CD1c-positive myeloid dendritic cell (primary cell): Measurements from ENCODE around the gene OR1I1.
A peak's percentile ranks its signal among the peaks of the same experiment; 100 is the strongest.

Source experiments
- DNase-seq: peaks from one replicate; pipeline ENCODE4 v3.0.0-alpha.2; 2016; ENCODE audit errors: extremely low spot score

OR1I1 gene

GRCh38 chr19:15116856-15117255 is 34.8 kb downstream of the OR1I1 start:
- DNase-seq = no peak

GRCh38 chr19:15118248-15118647 is 36.2 kb downstream of the OR1I1 start:
- DNase-seq = no peak

GRCh38 chr19:15118789-15119494 is 36.9 kb downstream of the OR1I1 start:
- no peak for DNase-seq

- no peak for DNase-seq
Observed at GRCh38 chr19:15120135-15121026, 38.4 kb downstream of the OR1I1 start.

GRCh38 chr19:15122331-15123030 is 40.5 kb downstream of the OR1I1 start:
- DNase-seq = no peak

- no peak for DNase-seq
Observed at GRCh38 chr19:15123031-15123890, 41.2 kb downstream of the OR1I1 start.

GRCh38 chr19:15123900-15124299 is 41.9 kb downstream of the OR1I1 start:
- DNase-seq = no peak

- DNase-seq = peak; percentile 10
Observed at GRCh38 chr19:15124572-15125231, 42.7 kb downstream of the OR1I1 start.

- peak; percentile 99 for DNase-seq
Observed at GRCh38 chr19:15125232-15126067, 43.4 kb downstream of the OR1I1 start.

- peak; percentile 7 for DNase-seq
Observed at GRCh38 chr19:15126131-15126910, 44.3 kb downstream of the OR1I1 start.

- DNase-seq = no peak
Observed at GRCh38 chr19:15128162-15128770, 46.3 kb downstream of the OR1I1 start.

GRCh38 chr19:15129856-15130585 is 48.0 kb downstream of the OR1I1 start:
- no peak for DNase-seq

GRCh38 chr19:15136234-15136954 is 54.4 kb downstream of the OR1I1 start:
- DNase-seq = no peak

GRCh38 chr19:15137777-15138176 is 55.8 kb downstream of the OR1I1 start:
- DNase-seq = no peak

- DNase-seq = no peak
Observed at GRCh38 chr19:15138427-15138826, 56.4 kb downstream of the OR1I1 start.

- DNase-seq = no peak
Observed at GRCh38 chr19:15141143-15141542, 59.1 kb downstream of the OR1I1 start.

- no peak for DNase-seq
Observed at GRCh38 chr19:15142313-15142712, 60.3 kb downstream of the OR1I1 start.
